ENCODE results near the gene NRXN3. TPM values are rescaled to one million over a fixed set of nuclear protein-coding genes. Genes with fewer than 3 reads are reported as not detected.

The NRXN3 gene
- total RNA-seq, 3 donors from 2014 or later, result 2.1 to 27.3 (median 2.6) TPM

- Histone ChIP-seq H3K4me3 (no peak overlapping the region), H3K4me1 (ENCODE audit: low read depth) (peaks cover 5% of the 10 kb centered on the region), H3K9me3 (no peaks in the 10 kb centered on the region), H3K36me3 (ENCODE audit: low read depth) (no peaks in the 10 kb centered on the region)
- ATAC-seq, result no peak
- intact Hi-C loops (cut with DNase I, micrococcal nuclease), result no loop called here
- DNase-seq, result no peak
- no peak for TF ChIP-seq CTCF (IDR thresholded peaks at IDR 0.05)
These were observed 1534.1 kb downstream of the NRXN3 start for GRCh38 chr14:79704041-79704807.

- ATAC-seq (peak; percentile 91), DNase-seq (peak in 2 of 3 donors; percentile 28 to 46)
- intact Hi-C loops (cut with DNase I, micrococcal nuclease), result no loop called here
These were observed 1535.1 kb downstream of the NRXN3 start for GRCh38 chr14:79705126-79705894.

GRCh38 chr14:79706382-79706781, 1536.2 kb downstream of the NRXN3 start:
- H3K4me3 ChIP-seq, result no peak overlapping the region
- ATAC-seq (peak; percentile 39), DNase-seq (peak in 1 of 3 donors; percentile 13)
- intact Hi-C loops (cut with DNase I, micrococcal nuclease), result no loop called here
- peaks cover 5% of the 10 kb centered on the region for H3K4me1 ChIP-seq (ENCODE audit: low read depth)
- no peaks in the 10 kb centered on the region for H3K9me3 ChIP-seq
- no peaks in the 10 kb centered on the region for H3K36me3 ChIP-seq (ENCODE audit: low read depth)
- no peak for TF ChIP-seq CTCF (IDR thresholded peaks at IDR 0.05)

More at GRCh38 chr14:79705126-79705894, 1535.1 kb downstream of the NRXN3 start:
- TF ChIP-seq CTCF (IDR thresholded peaks at IDR 0.05), result no peak
- Histone ChIP-seq H3K4me1 (ENCODE audit: low read depth) (peaks cover 5% of the 10 kb centered on the region), H3K4me3 (no peak overlapping the region), H3K36me3 (ENCODE audit: low read depth) (no peaks in the 10 kb centered on the region), H3K9me3 (no peaks in the 10 kb centered on the region)

- Histone ChIP-seq H3K9me3 (no peaks in the 10 kb centered on the region), H3K4me3 (no peak overlapping the region), H3K36me3 (ENCODE audit: low read depth) (no peaks in the 10 kb centered on the region), H3K4me1 (ENCODE audit: low read depth) (peaks cover 5% of the 10 kb centered on the region)
- no peak for DNase-seq
- intact Hi-C loops (cut with DNase I, micrococcal nuclease), result no loop called here
- TF ChIP-seq CTCF (IDR thresholded peaks at IDR 0.05), result no peak
- ATAC-seq, result no peak
These were observed 1538.5 kb downstream of the NRXN3 start for GRCh38 chr14:79708426-79709388.

- intact Hi-C loops (cut with DNase I, micrococcal nuclease), result no loop called here
- Histone ChIP-seq H3K4me1 (ENCODE audit: low read depth) (peaks cover 5% of the 10 kb centered on the region), H3K4me3 (no peak overlapping the region), H3K36me3 (ENCODE audit: low read depth) (no peaks in the 10 kb centered on the region), H3K9me3 (no peaks in the 10 kb centered on the region)
- DNase-seq (no peak), ATAC-seq (no peak)
- TF ChIP-seq CTCF (IDR thresholded peaks at IDR 0.05), result no peak
These were observed 1539.4 kb downstream of the NRXN3 start for GRCh38 chr14:79709573-79709972.
